ENCODE measurements around the gene CDK5RAP1.

Gene CDK5RAP1

DNA sequence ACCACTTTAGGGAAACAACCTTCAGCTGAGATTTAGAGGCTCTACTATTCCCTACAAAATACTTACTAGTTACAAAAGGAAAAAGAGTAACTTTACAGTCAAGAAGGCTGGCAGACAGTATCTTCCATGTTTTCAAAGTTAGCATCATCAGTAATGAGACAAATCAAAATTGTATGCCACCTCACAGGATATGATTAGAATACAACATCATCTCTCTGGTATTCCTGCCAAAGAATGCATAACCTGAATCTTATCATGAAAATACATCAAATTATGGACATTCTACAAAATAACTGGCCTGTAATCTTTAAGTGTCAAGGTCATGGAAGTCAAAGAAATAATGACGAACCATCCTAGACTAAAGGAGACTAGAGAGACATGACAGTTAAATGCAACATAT, 38.4 kb downstream of the CDK5RAP1 start:
- H3K4me3 ChIP-seq (replicated peaks; ENCODE audit: low read depth, low read length): no peak overlapping the region
- TF ChIP-seq, protein P1, sequence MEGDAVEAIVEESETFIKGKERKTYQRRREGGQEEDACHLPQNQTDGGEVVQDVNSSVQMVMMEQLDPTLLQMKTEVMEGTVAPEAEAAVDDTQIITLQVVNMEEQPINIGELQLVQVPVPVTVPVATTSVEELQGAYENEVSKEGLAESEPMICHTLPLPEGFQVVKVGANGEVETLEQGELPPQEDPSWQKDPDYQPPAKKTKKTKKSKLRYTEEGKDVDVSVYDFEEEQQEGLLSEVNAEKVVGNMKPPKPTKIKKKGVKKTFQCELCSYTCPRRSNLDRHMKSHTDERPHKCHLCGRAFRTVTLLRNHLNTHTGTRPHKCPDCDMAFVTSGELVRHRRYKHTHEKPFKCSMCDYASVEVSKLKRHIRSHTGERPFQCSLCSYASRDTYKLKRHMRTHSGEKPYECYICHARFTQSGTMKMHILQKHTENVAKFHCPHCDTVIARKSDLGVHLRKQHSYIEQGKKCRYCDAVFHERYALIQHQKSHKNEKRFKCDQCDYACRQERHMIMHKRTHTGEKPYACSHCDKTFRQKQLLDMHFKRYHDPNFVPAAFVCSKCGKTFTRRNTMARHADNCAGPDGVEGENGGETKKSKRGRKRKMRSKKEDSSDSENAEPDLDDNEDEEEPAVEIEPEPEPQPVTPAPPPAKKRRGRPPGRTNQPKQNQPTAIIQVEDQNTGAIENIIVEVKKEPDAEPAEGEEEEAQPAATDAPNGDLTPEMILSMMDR (IDR thresholded peaks at IDR 0.05; ENCODE audit: low read depth, low read length, missing control alignments): no peak
- DNase-seq (ENCODE audit: extremely low read depth, low read depth): no peak

DNA sequence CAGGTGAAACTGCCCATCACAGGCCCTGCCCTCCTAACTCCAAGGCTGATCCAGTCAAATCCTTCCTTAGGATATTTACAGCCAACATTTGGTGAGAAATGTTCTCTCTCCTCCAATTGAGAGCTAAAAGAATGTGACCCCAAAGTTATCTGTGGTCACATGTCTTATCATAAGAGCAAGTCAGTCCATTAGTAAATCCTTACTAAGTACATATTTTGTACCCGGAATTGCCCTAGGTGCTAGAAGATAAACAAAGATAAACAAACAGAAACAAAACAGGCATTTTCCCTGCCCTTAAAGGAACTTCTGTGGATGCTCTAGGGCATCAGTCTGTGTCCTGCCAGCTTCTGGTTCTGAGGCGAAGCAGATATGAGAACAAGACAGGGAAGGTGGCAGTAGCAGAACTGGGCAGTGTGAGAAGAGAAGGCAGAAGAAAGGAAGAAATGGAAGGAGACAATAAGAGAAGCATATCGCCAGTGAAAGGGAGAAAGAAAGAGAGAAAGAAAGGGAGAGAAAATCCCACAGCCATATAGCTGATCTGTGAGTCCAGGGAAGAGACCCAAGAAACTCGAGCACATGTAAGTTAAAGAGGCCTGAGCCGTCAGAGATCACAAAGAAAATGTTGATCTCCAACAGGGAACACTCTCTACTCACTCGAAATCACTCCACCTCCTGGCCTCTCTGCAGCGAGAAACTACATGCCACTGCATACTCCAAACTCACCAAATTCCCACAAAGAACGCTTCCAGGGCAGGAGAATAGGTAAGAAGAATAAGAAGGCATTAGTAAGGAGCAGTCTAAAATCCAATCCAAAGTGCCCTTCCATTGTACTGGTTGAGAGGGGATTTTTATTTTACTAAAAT, 41.7 kb downstream of the CDK5RAP1 start:
- TF ChIP-seq, protein P1 (IDR thresholded peaks at IDR 0.05; ENCODE audit: low read depth, low read length, missing control alignments): no peak
- no peak for DNase-seq (ENCODE audit: extremely low read depth, low read depth)
- H3K4me3 ChIP-seq (replicated peaks; ENCODE audit: low read depth, low read length): no peak overlapping the region

DNA sequence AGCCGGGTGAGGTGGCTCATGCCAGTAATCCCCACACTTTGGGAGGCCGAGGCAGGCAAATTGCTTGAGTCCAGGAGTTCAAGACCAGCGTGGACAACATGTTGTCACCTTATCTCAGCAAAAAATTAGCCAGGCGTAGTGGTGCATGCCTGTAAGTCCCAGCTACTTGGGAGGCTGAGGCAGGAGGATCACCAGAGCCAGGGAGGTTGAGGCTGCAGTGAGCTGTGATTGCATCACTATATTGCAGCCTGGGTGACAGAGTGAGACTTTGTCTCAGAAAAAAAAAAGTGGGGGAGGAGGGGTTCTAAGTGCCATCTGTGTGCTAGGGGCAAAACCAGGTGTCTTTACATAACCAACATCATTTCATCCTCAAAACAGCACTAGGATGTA, 48.3 kb downstream of the CDK5RAP1 start:
- no peak overlapping the region for H3K4me3 ChIP-seq (replicated peaks; ENCODE audit: low read depth, low read length)
- DNase-seq (ENCODE audit: extremely low read depth, low read depth): no peak
- TF ChIP-seq, protein P1 (IDR thresholded peaks at IDR 0.05; ENCODE audit: low read depth, low read length, missing control alignments): no peak

DNA sequence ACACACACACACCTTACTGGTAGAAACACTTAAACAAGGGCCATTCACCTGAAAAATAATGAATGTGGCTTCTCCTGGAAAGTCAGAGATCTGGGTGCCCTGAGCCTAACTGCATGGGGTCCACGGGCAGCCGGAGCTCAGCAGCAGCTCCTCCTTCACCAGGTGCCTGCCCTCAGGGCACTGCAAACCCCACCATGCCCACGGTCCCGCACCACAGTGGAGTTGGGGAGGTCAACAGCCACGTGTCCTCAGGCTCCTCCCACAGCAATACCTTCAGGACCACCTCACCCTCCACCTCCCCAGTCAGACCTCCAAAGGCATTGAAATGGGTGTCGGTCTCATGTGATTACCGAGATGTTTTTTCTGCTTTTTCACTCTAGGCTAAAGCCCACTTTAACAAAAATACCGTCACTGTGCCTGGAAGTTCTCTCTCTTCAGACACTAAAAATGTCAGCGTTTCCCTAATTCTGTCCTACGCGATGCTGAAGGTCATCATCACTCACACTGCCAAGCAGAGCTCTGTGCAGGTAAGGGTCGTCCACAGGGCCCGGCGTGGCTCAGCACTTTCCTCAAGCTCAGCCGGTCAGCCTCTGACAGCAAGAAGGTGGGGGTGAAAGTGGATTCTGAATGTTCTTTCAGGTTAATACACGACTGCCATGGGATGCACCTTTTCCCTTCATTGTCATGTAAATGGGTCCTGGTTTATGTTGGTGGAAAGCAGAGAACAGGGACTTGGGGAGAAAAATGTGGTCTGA, 48.9 kb downstream of the CDK5RAP1 start:
- no peak for DNase-seq (ENCODE audit: extremely low read depth, low read depth)
- TF ChIP-seq, protein P1 (IDR thresholded peaks at IDR 0.05; ENCODE audit: low read depth, low read length, missing control alignments): no peak
- no peak overlapping the region for H3K4me3 ChIP-seq (replicated peaks; ENCODE audit: low read depth, low read length)

DNA sequence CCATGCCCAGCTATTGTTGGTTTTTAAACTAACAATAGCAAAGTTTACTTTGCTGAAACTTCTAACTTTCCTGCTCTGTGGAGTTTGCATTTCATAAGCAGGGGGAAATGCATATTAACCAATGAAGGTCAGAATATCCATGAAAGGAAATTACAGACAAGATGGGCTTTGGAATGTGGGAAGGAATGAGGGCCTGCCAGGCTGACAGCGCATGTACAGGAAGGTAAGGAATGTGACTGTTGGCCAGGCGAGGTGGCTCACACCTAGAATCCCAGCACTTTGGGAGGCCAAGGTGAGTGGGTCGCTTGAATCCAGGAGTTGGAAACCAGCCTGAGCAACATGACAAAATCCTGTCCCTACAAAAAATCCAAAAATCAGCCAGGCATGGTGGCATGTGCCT, 49.6 kb downstream of the CDK5RAP1 start:
- H3K4me3 ChIP-seq (replicated peaks; ENCODE audit: low read depth, low read length): no peak overlapping the region
- TF ChIP-seq, protein P1 (IDR thresholded peaks at IDR 0.05; ENCODE audit: low read depth, low read length, missing control alignments): no peak
- no peak for DNase-seq (ENCODE audit: extremely low read depth, low read depth)

DNA sequence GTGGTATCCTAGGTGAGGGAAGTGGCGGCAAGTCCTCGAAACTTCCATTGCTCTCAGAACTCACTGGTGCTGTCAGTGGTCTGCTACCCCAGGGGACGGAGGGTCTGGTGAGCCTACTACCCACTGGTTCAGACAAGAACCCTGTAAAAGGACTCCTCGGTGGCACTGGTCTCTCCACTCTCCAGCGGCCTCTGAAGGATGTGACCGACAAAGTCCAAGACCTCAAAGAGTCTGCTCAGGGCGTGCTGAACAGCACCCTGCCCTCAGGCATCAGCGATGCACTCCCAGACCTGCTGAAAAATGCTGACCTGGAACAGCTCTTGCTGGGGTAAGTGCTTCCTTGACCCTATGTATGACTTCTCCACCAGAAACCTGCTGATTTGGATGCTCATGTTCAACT, 51.8 kb downstream of the CDK5RAP1 start:
- DNase-seq (ENCODE audit: extremely low read depth, low read depth): no peak
- TF ChIP-seq, protein P1 (IDR thresholded peaks at IDR 0.05; ENCODE audit: low read depth, low read length, missing control alignments): no peak
- H3K4me3 ChIP-seq (replicated peaks; ENCODE audit: low read depth, low read length): no peak overlapping the region
